ENCODE results near the gene ANAPC4. TPM values are rescaled to one million over a fixed set of nuclear protein-coding genes. Genes with fewer than 3 reads are reported as not detected.
A peak's percentile ranks its signal among the peaks of the same experiment; 100 is the strongest.
"Not testable (repeated sequence)": the region's sequence is repeated elsewhere in the genome, so short reads cannot be mapped to it uniquely, and the experiment has no call there.

ANAPC4 gene
- total and polyA plus RNA-seq, 8 donors, result 23.6 to 68.8 (median 64.0) TPM

- DNase-seq (peak in 1 of 4 donors; percentile 32), ATAC-seq (peak; percentile 44)
- H3K4me3 ChIP-seq, result no peak overlapping the region
- intact Hi-C loops (cut with DNase I), result loop anchor here in 1 of 2 donors (10.0 kb wide), 1 partner anchor 182 kb away; no protein-coding TSS in a partner anchor
- peaks cover 0 to 10% of the 10 kb centered on the region in 2 donors for H3K36me3 ChIP-seq
- H3K4me1 ChIP-seq, result no peaks in the 10 kb centered on the region
- TF ChIP-seq CTCF (IDR thresholded peaks at IDR 0.05), result peak; percentile 38 to 48
- no peak overlapping the region for H3K27ac ChIP-seq
- no peaks in the 10 kb centered on the region for H3K9me3 ChIP-seq
- H3K27me3 ChIP-seq, result no peaks in the 10 kb centered on the region
Measured at GRCh38 chr4:25367004-25367621, 9.9 kb upstream of the ANAPC4 start.

- intact Hi-C loops (cut with DNase I), result loop anchor here in 1 of 2 donors (10.0 kb wide), 1 partner anchor 183 kb away; no protein-coding TSS in a partner anchor
- no peaks in the 10 kb centered on the region for H3K27me3 ChIP-seq
Measured at GRCh38 chr4:25367877-25368276, 9.2 kb upstream of the ANAPC4 start.

GRCh38 chr4:25368315-25368714 is 8.7 kb upstream of the ANAPC4 start:
- H3K27me3 ChIP-seq, result no peaks in the 10 kb centered on the region
- no peak for TF ChIP-seq CTCF (IDR thresholded peaks at IDR 0.05)
- H3K27ac ChIP-seq, result no peak overlapping the region
- H3K4me1 ChIP-seq, result no peaks in the 10 kb centered on the region
- no peak for DNase-seq
- intact Hi-C loops (cut with DNase I), result loop anchor here in 1 of 2 donors (10.0 kb wide), 1 partner anchor 184 kb away; no protein-coding TSS in a partner anchor
- peaks cover 0 to 10% of the 10 kb centered on the region in 2 donors for H3K36me3 ChIP-seq
- no peak overlapping the region for H3K4me3 ChIP-seq
- no peak for ATAC-seq
- no peaks in the 10 kb centered on the region for H3K9me3 ChIP-seq

More at GRCh38 chr4:25367877-25368276, 9.2 kb upstream of the ANAPC4 start:
- Histone ChIP-seq H3K9me3 (no peaks in the 10 kb centered on the region), H3K36me3 (peaks cover 0 to 10% of the 10 kb centered on the region in 2 donors), H3K4me3 (no peak overlapping the region), H3K27ac (no peak overlapping the region), H3K4me1 (no peaks in the 10 kb centered on the region)
- no peak for TF ChIP-seq CTCF (IDR thresholded peaks at IDR 0.05)
- DNase-seq (no peak), ATAC-seq (no peak)

GRCh38 chr4:25370242-25370641 is 6.8 kb upstream of the ANAPC4 start:
- Histone ChIP-seq H3K27ac (no peak overlapping the region), H3K27me3 (no peaks in the 10 kb centered on the region), H3K9me3 (no peaks in the 10 kb centered on the region), H3K36me3 (peaks cover 0 to 10% of the 10 kb centered on the region in 2 donors), H3K4me3 (no peak overlapping the region), H3K4me1 (no peaks in the 10 kb centered on the region)
- ATAC-seq, result no peak
- TF ChIP-seq CTCF (IDR thresholded peaks at IDR 0.05), result no peak
- intact Hi-C loops (cut with DNase I), result no loop called here
- no peak for DNase-seq

- ATAC-seq; H3K36me3 ChIP-seq; DNase-seq; H3K4me3 ChIP-seq; intact Hi-C loops (cut with DNase I); H3K27ac ChIP-seq; H3K9me3 ChIP-seq; H3K27me3 ChIP-seq; H3K4me1 ChIP-seq: not testable (repeated sequence)
Measured at GRCh38 chr4:25372549-25372948, 4.5 kb upstream of the ANAPC4 start.
